GM12875 (cell line): ENCODE data around the gene PAIP1.

Experiments
- H3K4me3 ChIP-seq: one replicate; pipeline ENCODE4 v1.5.1; 2011; ENCODE audit warnings: low read depth, low read length, control low read depth
- TF ChIP-seq, protein P1 (sequence below): IDR thresholded peaks from 2 replicates; pipeline ENCODE4 v1.5.1; 2011; ENCODE audit warnings: low read depth, mild to moderate bottlenecking, control low read depth, inconsistent platforms, low read length, moderate library complexity, borderline replicate concordance; ENCODE audit not compliant: insufficient read depth

PAIP1 gene

DNA sequence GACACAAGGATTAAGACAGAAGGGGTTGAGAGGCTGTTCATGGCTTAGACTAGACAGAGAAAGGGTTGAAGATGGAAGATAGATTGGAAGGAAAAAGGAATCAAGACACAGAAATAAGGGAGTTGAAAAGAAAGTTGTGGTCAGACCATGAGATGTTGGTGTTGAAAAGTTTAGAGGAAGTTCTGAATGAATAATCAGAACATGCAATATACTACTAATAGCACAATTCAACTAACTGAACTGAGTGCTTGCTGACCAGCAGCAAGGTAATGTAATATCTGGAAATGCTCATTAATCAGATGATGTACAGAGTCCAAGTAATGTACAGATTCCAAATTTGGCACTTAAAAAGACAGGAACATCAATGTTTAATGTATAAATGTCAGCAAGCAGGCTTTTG is 35.5 kb upstream of the PAIP1 start:
- TF ChIP-seq, protein P1, sequence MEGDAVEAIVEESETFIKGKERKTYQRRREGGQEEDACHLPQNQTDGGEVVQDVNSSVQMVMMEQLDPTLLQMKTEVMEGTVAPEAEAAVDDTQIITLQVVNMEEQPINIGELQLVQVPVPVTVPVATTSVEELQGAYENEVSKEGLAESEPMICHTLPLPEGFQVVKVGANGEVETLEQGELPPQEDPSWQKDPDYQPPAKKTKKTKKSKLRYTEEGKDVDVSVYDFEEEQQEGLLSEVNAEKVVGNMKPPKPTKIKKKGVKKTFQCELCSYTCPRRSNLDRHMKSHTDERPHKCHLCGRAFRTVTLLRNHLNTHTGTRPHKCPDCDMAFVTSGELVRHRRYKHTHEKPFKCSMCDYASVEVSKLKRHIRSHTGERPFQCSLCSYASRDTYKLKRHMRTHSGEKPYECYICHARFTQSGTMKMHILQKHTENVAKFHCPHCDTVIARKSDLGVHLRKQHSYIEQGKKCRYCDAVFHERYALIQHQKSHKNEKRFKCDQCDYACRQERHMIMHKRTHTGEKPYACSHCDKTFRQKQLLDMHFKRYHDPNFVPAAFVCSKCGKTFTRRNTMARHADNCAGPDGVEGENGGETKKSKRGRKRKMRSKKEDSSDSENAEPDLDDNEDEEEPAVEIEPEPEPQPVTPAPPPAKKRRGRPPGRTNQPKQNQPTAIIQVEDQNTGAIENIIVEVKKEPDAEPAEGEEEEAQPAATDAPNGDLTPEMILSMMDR = no peak
- no peak overlapping the region for H3K4me3 ChIP-seq

DNA sequence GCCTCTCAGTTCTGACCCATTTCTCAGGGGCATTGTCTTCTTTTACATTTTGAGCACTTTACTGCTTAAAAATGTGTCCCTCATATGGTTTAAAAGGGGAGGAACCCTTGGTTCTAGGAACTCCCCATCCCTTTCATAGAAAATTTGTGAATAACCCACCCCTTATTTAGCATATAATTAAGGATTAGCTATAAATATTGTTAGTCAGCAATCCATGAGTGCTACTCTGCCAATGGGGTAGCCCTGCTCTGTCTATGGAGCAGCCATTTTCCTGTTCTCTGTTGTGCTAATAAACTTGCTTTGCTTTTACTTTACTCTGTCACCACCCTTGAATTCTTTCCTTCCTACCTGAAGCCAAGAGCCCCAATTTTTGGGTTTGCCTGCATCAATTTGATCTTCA is 33.8 kb upstream of the PAIP1 start:
- no peak overlapping the region for H3K4me3 ChIP-seq

DNA sequence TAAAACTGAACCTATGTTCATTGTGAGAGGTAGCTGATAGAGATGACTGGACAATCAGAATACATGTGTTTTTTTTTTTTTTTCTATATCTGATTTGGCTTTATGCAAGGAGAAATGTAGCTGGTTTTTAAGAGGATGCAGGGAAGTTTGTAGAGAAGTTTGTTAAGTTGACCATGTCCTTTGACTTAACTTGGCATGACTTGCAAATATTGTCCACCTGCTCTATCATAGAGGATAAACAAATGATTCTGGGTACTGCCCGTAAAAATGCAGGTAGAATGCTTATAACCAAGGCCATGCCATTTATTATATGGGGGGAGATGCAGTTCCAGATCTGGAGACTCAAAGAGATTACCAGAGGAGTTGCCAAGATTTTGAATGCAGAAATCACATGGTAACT is 32.4 kb upstream of the PAIP1 start:
- TF ChIP-seq, protein P1 = no peak
- H3K4me3 ChIP-seq = no peak overlapping the region

More for the DNA sequence above, 33.8 kb upstream of the PAIP1 start:
- TF ChIP-seq, protein P1 = no peak

DNA sequence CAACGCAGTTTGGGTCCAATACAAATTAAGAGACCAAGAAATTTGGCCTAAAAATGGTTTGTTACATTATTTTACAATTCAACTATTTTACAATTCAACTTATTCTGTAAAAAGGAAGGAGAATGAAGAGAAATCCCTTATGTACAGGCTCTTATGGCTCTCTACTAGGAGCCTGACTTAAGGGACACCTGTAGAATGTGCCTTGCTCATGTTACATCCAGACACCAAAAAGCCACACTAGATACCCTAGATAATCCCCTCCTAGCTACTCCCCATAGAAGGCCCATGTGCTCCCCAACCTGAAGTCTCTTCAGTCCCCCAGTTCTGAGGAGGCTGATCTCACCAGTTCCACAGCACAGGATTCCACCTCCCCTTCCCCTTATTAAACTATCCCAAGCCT is 32.0 kb upstream of the PAIP1 start:
- H3K4me3 ChIP-seq = peak overlapping the region; percentile 5
- TF ChIP-seq, protein P1 = no peak

DNA sequence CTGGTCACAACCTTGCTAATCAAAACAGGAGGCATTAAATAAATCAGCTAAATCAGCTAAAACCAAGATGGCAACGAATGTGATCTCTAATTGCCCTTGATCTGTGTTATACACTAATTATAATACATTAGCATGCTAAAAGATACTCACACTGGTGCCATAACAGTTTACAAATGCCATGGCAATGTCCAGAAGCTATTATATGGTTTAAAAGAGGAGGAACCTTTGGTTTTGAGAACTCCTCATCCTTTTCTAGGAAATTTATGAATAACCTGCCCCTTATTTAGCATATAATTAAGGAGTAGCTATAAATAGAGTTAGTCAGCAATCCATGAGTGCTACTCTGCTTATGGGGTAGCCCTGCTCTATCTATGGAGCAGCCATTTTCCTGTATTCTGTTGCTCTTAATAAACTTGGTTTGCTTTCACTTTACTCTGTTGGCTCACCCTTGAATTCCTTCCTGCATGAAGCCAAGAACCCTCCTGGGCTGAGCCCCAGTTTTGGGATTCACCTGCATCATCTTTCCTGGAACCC is 27.4 kb upstream of the PAIP1 start:
- TF ChIP-seq, protein P1 = no peak
- no peak overlapping the region for H3K4me3 ChIP-seq

DNA sequence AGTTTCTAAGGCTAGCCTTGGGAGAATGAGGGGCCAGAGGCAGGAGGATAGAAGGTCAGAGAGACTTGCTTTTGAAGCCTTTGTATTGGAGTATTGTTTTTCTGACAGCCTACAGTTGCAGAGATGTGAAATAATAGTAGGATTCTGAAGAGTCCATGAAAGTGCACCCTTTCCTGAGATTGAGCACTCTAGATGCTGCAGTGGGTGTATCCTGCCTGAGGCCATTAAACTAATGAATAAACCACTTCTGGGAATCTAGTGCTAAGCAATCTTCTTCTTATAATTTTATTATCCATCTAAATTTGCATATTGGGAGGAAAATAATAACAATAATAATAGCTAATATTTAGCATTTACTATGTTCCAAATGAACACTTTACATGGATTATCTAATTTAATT is 26.8 kb upstream of the PAIP1 start:
- TF ChIP-seq, protein P1 = no peak
- no peak overlapping the region for H3K4me3 ChIP-seq

DNA sequence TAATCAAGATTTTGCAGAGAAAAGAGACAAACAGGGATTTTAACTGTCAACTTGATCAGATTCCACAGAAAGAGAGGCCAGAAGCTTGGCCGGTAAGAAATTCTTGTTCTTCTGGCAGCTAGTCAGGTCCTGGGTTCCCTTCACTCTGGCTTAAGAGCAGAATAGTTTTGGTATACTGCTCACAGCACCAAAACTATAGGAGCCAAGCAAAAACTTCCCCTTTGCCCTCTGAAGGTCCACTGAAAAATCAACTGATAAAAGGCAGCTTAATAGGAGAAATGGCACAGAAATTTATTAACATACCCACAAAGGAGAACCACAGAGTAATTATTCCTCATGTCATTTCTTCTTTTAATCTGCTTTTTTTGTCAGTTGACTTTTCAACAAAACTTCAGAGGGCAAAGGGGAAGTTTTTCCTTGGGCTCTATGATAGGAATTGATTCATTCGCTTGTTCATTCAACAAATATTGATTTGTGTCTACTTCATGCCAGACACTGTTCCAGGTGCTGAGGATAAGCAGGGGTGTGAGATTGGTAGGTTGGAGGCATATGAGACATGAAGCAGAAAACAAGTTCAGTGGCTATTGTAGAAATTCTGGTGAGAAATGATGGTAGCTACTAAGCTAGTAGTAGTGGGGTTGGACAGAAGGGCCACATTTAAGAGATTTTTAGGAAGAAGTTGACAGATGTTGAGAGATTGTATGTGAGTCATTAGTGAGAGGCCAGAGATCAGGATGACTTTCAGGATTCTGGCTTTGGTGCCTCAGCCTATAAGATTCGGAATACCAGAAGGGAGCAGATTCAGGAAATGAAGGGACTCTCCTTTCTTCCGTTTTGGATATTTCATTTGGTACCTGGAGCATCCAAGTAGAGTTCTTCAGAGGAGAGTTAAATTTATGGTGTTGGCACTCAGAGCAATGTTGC is 25.5 kb upstream of the PAIP1 start:
- no peak overlapping the region for H3K4me3 ChIP-seq
- TF ChIP-seq, protein P1 = no peak
